ENCODE measurements around the gene ESAM.

DNA sequence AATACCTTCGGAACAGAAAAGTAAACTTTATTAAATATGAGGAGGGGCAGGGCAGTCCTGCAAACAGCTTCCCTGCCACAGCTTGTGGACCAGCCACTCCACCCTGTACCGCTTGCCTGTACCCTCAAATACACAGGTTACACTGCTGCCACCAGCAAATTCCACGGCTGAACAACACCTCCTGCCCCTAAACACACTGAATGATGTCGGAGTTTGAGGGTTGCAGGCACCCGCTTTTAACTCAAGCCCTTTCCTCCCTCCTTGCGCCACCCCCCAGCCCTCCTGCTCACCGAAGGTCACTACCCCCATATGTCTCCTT is 14.0 kb downstream of the ESAM start:
- TF ChIP-seq, protein P1, sequence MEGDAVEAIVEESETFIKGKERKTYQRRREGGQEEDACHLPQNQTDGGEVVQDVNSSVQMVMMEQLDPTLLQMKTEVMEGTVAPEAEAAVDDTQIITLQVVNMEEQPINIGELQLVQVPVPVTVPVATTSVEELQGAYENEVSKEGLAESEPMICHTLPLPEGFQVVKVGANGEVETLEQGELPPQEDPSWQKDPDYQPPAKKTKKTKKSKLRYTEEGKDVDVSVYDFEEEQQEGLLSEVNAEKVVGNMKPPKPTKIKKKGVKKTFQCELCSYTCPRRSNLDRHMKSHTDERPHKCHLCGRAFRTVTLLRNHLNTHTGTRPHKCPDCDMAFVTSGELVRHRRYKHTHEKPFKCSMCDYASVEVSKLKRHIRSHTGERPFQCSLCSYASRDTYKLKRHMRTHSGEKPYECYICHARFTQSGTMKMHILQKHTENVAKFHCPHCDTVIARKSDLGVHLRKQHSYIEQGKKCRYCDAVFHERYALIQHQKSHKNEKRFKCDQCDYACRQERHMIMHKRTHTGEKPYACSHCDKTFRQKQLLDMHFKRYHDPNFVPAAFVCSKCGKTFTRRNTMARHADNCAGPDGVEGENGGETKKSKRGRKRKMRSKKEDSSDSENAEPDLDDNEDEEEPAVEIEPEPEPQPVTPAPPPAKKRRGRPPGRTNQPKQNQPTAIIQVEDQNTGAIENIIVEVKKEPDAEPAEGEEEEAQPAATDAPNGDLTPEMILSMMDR (conservative IDR thresholded peaks at IDR 0.05 in 1 of 2, IDR thresholded peaks at IDR 0.05 in 1 of 2; ENCODE audit: extremely low read depth in 1 of 2, insufficient read depth in 1 of 2, low read depth in 1 of 2, low read length in 2 of 2): no peak
- TF ChIP-seq EZH2 (IDR thresholded peaks at IDR 0.05; ENCODE audit: borderline replicate concordance, low read length): no peak
